Brain microvascular endothelial cell (primary cell): ENCODE data around the gene DCDC2C.
"Not testable (repeated sequence)": the region's sequence is repeated elsewhere in the genome, so short reads cannot be mapped to it uniquely, and the experiment has no call there.

Source experiments
- DNase-seq: peaks from one replicate; pipeline ENCODE4 v3.0.0-alpha.2; 2020
- H3K27ac ChIP-seq: fragments of 250-450 bp; sonication (Bioruptor Pico); 2 replicates; pipeline ENCODE4 v1.5.1; 2020; ENCODE audit warnings: mild to moderate bottlenecking, moderate library complexity
- H3K27me3 ChIP-seq: fragments of 250-450 bp; sonication (Bioruptor Pico); replicated peaks from 2 replicates; pipeline ENCODE4 v1.5.1; 2020; ENCODE audit warnings: mild to moderate bottlenecking
- H3K36me3 ChIP-seq: fragments of 250-450 bp; sonication (Bioruptor Pico); replicated peaks from 2 replicates; pipeline ENCODE4 v1.5.1; 2020; ENCODE audit warnings: mild to moderate bottlenecking
- H3K4me3 ChIP-seq: 2 replicates; pipeline ENCODE4 v1.5.1; 2011; ENCODE audit warnings: low read depth, mild to moderate bottlenecking, control low read depth, low read length, moderate library complexity
- CTCF ChIP-seq: IDR thresholded peaks from 2 replicates; pipeline ENCODE4 v1.5.1; 2011; ENCODE audit warnings: low read depth, mild to moderate bottlenecking, moderate library complexity, low read length, control low read depth, inconsistent platforms; ENCODE audit errors: missing control alignments
- in situ Hi-C: cut with HindIII; loops from 2 replicates; pipeline ENCODE4 v1.10.0; 2017; ENCODE audit warnings: low sequenced_read_pairs, low pct_ligation_motif_present

Gene DCDC2C

DNA sequence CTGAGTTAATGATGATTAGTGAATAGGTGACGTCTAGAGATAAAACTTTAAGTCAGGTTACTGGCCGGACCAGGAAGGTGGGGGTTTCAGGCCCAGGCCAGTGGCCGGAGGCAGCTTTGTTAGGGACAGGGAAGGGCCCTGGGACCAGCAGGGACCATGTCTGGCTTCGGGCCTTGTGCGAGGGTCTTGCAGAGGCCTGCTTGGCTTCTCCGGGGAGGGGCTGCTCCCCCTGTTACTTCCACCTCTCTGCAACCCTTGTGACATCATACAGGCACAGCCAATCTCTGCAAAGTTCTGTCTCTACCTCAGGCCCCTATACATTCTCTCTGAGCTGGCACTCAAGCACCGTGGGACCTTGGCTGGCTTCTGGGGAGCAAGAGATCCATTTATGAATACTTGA, 45.5 kb upstream of the DCDC2C start, which contains the start of gene ALLC:
ALLC (plus strand) TSS at position 320 of the 400 bp plus-strand sequence. CDS start 12,958 bp downstream, outside the sequence.
- no peak for TF ChIP-seq CTCF
- H3K36me3 ChIP-seq = no peaks in the 10 kb centered on the region
- no peaks in the 10 kb centered on the region for H3K27me3 ChIP-seq
- no peak within 1 kb of the TSS for H3K27ac ChIP-seq
- in situ Hi-C loops = no loop called here
- no peak within 1 kb of the TSS for H3K4me3 ChIP-seq
- no peak for DNase-seq

DNA sequence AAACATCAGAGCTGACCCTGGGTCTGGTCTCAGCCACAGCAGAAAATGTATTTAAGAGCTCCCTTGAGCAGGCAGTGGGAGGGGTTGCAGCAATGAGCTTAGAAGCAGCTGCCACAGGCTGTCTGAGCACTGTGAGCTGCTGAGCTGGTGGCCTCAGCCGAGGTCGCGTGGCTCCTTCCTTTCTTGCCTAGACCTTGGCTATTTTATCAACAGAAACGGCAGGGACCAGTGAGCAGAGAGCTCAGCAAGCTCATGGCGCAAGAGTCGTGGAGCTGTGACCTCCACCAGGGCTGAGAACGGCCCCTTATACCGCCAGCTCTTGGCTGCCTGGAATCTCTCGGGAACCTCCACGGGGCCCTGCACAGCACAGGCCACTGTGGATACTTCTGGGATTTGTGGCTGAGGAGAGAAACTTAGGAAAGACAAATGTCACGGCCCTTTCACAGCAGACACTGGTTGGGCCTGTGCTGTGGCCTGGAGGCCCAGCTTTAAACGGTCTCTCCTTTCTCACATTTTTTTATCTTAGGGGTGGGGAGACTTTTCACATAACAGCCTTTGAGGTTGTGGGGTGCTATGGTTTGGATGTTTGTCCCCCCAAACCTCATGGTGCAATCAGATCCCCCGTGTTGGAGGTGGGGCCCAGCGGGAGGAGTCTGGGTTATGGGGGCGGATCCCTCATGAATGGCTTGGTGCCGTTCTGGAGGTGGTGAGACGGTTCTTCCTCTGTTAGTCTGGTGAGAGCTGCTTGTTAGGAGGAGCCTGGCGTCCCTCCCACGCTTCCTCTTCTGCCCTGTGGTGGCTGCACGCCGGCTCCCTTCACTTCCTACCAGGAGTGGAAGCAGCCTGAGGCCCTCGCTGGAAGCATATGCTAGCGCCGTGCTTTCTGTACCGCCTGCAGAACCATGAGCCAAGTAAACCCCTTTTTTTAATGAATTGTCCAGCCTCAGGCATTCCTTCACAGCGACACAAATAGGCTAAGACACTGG, 43.6 kb upstream of the DCDC2C start:
- H3K36me3 ChIP-seq = no peaks in the 10 kb centered on the region
- in situ Hi-C loops = no loop called here
- H3K27me3 ChIP-seq = no peaks in the 10 kb centered on the region
- no peak for TF ChIP-seq CTCF
- H3K4me3 ChIP-seq = no peak overlapping the region
- no peak overlapping the region for H3K27ac ChIP-seq
- peak; percentile 14 for DNase-seq

GRCh38 chr2:3660640-3661039, 42.7 kb upstream of the DCDC2C start:
- H3K27me3 ChIP-seq, H3K27ac ChIP-seq, DNase-seq, in situ Hi-C loops, H3K4me3 ChIP-seq, H3K36me3 ChIP-seq: not testable (repeated sequence)

GRCh38 chr2:3661149-3661660, 42.2 kb upstream of the DCDC2C start:
- in situ Hi-C loops = no loop called here
- H3K36me3 ChIP-seq = no peaks in the 10 kb centered on the region
- no peak for TF ChIP-seq CTCF
- no peak overlapping the region for H3K27ac ChIP-seq
- DNase-seq = no peak
- H3K4me3 ChIP-seq = no peak overlapping the region
- no peaks in the 10 kb centered on the region for H3K27me3 ChIP-seq

GRCh38 chr2:3662239-3662638, 41.1 kb upstream of the DCDC2C start:
- TF ChIP-seq CTCF = no peak
- in situ Hi-C loops = no loop called here
- no peak overlapping the region for H3K27ac ChIP-seq

GRCh38 chr2:3664118-3664517, 39.3 kb upstream of the DCDC2C start:
- no peak for DNase-seq
- H3K27me3 ChIP-seq = no peaks in the 10 kb centered on the region
- no peak overlapping the region for H3K4me3 ChIP-seq
- no peak for TF ChIP-seq CTCF
- no peaks in the 10 kb centered on the region for H3K36me3 ChIP-seq
- in situ Hi-C loops = no loop called here
- H3K27ac ChIP-seq = no peak overlapping the region

More at GRCh38 chr2:3662239-3662638, 41.1 kb upstream of the DCDC2C start:
- no peaks in the 10 kb centered on the region for H3K27me3 ChIP-seq
- no peaks in the 10 kb centered on the region for H3K36me3 ChIP-seq
- no peak overlapping the region for H3K4me3 ChIP-seq
- DNase-seq = no peak
